Gastroesophageal sphincter (tissue), 3 donors: ENCODE results near the gene GNB5.

ENCODE experiments used
- CTCF ChIP-seq, 4 experiments: fragments of 200-600 bp in 2 of 4; fragments of 450-650 bp in 2 of 4; sonication (generic) in 1 of 4; IDR thresholded peaks; one replicate each; pipeline ENCODE4 v1.5.1; 2017 to 2019; ENCODE audit warnings: antibody characterized with exemption in 4 of 4, mild to moderate bottlenecking in 2 of 4, moderate library complexity in 2 of 4
- POLR2A ChIP-seq, 2 donors: fragments of 450-650 bp; IDR thresholded peaks; one replicate each; pipeline ENCODE4 v1.6.1; 2017; ENCODE audit warnings: antibody characterized with exemption in 2 of 2, mild to moderate bottlenecking in 2 of 2, moderate library complexity in 1 of 2
- POLR2AphosphoS5 ChIP-seq: sonication (generic); formaldehyde crosslinking; IDR thresholded peaks from one replicate; pipeline ENCODE4 v1.6.1; 2017; ENCODE audit warnings: antibody characterized with exemption

DNA sequence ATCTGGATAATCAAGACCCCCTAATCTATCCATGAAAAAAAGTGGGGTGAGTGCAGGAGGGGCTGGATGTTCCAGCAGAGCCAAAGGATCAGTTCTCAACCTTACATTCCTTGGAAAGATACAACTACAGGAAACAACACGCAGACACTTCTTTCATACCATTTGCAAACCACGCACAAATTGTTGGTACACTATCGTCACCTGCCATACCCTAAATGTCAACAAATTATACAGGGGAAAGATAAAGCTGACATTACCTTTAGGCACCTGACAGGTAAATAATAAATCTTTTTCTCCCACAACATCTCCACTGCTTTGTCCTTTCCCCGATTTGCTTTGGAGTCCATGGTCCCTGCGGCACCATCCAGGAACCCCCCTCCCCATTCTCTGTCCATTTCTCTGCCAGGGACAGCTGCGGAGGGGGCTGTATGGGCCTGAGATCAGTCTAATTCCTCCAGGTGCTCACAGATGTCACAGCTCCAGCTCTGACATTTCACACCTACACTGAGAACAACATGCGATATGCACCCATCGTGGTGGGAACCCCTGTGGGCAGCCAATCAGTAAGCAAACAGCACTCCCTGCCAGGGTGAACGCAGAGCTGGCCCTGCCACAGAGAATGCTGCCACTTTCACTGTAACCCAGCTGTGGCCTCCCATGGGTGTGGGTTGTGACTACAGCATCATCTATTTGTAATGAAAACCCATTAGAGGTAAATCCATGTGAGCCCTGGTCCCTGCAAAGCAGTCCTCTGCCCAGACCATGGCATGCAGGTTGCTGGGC, 41.0 kb downstream of the GNB5 start:
- no peak for TF ChIP-seq POLR2A (IDR thresholded peaks at IDR 0.05)
- no peak for TF ChIP-seq CTCF (IDR thresholded peaks at IDR 0.05)
- TF ChIP-seq POLR2AphosphoS5: no peak
